Muscle of leg (tissue), 11 donors: Measurements from ENCODE around the gene HASPIN. TPM values are rescaled to one million over a fixed set of nuclear protein-coding genes. Genes with fewer than 3 reads are reported as not detected.

ENCODE experiments used
- DNase-seq: peaks from one replicate; pipeline ENCODE4 v3.0.0; 2013
- H3K27ac ChIP-seq: one replicate; pipeline ENCODE4 v1.5.1; 2013; ENCODE audit warnings: mild to moderate bottlenecking, low read length, control low read depth
- H3K27me3 ChIP-seq: one replicate; pipeline ENCODE4 v1.6.1; 2013; ENCODE audit warnings: low read length; ENCODE audit not compliant: control insufficient read depth, insufficient read depth
- H3K36me3 ChIP-seq: one replicate; pipeline ENCODE4 v1.6.1; 2013; ENCODE audit warnings: low read length; ENCODE audit not compliant: control insufficient read depth, insufficient read depth
- H3K4me1 ChIP-seq: one replicate; pipeline ENCODE4 v1.6.1; 2013; ENCODE audit warnings: low read length; ENCODE audit not compliant: control insufficient read depth, insufficient read depth
- H3K4me3 ChIP-seq: one replicate; pipeline ENCODE4 v1.5.1; 2013; ENCODE audit warnings: low read length, control low read depth
- H3K9me3 ChIP-seq: replicated peaks from 2 replicates; pipeline ENCODE4 v1.6.1; 2013; ENCODE audit warnings: low read depth, low read length; ENCODE audit not compliant: control insufficient read depth
- WGBS: methylation state at CpG from one replicate; pipeline ENCODE4 v1.1.5; 2013; ENCODE audit warnings: missing lambda C conversion rate; ENCODE audit not compliant: insufficient coverage; 5-methylcytosine and 5-hydroxymethylcytosine counted together
- polyA plus RNA-seq, 8 donors: library from polyadenylated mRNA; unstranded; fragments of 120-200 nt; gene quantifications; one replicate each; pipeline versions ENCODE4 v1.2.1 to v1.2.3, GENCODE V29; 2013; ENCODE audit warnings: inconsistent platforms in 1 of 8, low replicate concordance in 1 of 8; ENCODE audit not compliant: insufficient read length in 8 of 8, insufficient read depth in 1 of 8
- total RNA-seq: library from RNA; stranded (reverse); fragments of 120-200 nt; gene quantifications from one replicate; pipeline ENCODE4 v1.2.4, GENCODE V29; 2013

Gene HASPIN
- total and polyA plus RNA-seq, 9 donors, result 4.1 to 7.4 (median 5.3) TPM

DNA sequence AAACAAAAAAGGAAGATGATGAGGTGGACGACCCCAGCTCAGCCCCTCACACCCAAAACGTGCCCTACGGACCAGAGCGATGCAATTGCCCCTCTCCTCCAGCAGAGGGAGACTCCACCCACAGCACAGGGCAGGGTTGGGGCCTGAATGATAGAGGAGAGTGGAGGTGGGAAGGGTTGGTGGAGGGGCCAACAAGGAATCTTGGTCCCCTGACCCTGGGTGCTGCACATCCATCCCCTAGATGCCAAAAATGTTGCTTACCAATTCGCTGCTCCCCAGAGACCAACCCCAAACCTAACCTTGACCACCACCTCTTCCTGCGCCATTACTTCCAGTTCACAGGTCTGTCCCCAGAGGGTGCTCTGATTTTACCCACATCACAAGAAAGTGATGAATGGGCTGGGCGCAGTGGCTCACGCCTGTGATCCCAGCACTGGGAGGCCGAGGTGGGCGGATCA, 40.6 kb upstream of the HASPIN start:
- H3K4me3 ChIP-seq, result no peak overlapping the region
- H3K27me3 ChIP-seq, result peaks cover 12% of the 10 kb centered on the region
- peaks cover 8% of the 10 kb centered on the region for H3K4me1 ChIP-seq
- no peaks in the 10 kb centered on the region for H3K36me3 ChIP-seq
- WGBS, result 57% methylated on average over 6 of the region's 10 CpGs
- no peaks in the 10 kb centered on the region for H3K9me3 ChIP-seq
- DNase-seq, result no peak
- no peak overlapping the region for H3K27ac ChIP-seq

DNA sequence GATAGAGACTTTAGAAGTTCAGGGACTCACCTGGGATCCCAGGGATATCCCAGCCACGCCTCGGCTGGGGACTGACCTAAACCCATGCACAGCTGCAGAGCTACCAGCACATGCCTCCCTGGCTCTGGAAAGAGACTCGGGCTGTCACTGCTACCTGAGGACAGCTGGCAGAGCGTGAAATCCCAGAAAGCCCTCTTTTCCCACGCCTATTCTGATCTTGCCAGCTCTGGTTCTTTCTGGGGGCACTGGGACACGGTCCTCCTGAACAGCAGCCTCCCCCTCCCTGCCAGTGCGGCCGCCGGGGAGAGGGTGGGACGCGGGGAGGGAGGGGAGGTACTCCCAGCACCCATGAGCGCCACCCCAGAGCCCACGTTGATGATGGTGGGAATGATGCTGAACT, 38.5 kb upstream of the HASPIN start:
- peaks cover 12% of the 10 kb centered on the region for H3K27me3 ChIP-seq
- H3K27ac ChIP-seq, result no peak overlapping the region
- no peak for DNase-seq
- H3K4me3 ChIP-seq, result no peak overlapping the region
- no peaks in the 10 kb centered on the region for H3K9me3 ChIP-seq
- peaks cover 11% of the 10 kb centered on the region for H3K4me1 ChIP-seq
- WGBS, result 41% methylated on average over 4 of the region's 13 CpGs
- H3K36me3 ChIP-seq, result no peaks in the 10 kb centered on the region

DNA sequence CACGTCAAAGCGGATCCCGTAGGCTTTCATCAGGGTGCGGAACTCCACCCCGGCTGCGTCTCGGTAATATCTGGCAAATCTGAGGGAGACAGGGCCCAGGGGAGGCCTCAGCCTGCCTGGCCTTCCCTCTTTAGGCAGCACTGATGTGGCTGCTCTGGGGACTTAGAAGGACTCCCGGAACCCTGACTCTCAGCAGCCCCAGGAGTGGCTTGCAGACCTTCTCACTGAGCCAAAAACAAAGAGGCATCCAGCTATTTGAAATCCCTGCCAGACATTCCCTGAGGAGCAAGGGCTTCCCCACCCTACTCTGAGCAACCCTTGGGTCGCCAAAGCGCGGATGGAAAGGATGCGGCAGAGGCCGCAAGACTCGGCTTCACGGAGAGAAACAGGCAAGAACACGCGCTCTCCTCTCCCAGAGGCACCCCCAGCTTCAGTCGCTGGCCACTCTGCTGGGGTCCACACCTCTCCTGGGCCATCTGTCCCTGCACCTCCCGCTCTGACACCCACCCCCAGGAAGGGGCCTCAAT, 35.6 kb upstream of the HASPIN start:
- Histone ChIP-seq H3K4me1 (peaks cover 15% of the 10 kb centered on the region), H3K36me3 (no peaks in the 10 kb centered on the region), H3K9me3 (no peaks in the 10 kb centered on the region), H3K4me3 (no peak overlapping the region), H3K27me3 (peaks cover 18% of the 10 kb centered on the region), H3K27ac (no peak overlapping the region)
- no peak for DNase-seq
- 20% methylated on average over 14 of the region's 19 CpGs for WGBS

DNA sequence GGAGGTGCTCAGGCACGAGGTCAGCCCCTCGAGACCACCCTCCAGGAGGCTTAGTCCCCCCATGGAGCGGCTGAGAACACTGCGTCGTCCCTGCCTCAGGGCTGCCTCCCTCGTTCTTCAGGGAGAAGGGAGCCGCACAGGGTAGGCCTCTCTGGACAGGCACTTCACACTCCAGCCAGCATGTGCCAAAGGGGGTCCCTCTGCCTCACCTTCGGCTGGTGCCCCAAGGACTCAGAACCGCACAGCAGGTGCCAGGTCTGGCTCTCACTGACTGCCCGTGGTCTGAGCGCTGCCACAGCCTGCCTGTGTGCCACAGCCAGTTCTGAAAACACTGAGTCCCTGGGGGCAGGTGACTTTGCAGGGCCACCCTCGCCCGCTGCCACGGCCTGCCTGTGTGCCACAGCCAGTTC, 34.8 kb upstream of the HASPIN start:
- H3K27me3 ChIP-seq, result peaks cover 22% of the 10 kb centered on the region
- 44% methylated on average over 9 of the region's 14 CpGs for WGBS
- DNase-seq, result no peak
- no peaks in the 10 kb centered on the region for H3K36me3 ChIP-seq
- H3K4me3 ChIP-seq, result no peak overlapping the region
- H3K9me3 ChIP-seq, result no peaks in the 10 kb centered on the region
- peaks cover 18% of the 10 kb centered on the region for H3K4me1 ChIP-seq
- H3K27ac ChIP-seq, result no peak overlapping the region

GRCh38 chr17:3689262-3690093, 34.2 kb upstream of the HASPIN start:
- WGBS, result 88% methylated on average over 34 of the region's 44 CpGs
- H3K4me1 ChIP-seq, result peaks cover 23% of the 10 kb centered on the region
- H3K27me3 ChIP-seq, result peaks cover 22% of the 10 kb centered on the region
- DNase-seq, result no peak
- H3K36me3 ChIP-seq, result no peaks in the 10 kb centered on the region
- no peaks in the 10 kb centered on the region for H3K9me3 ChIP-seq
- no peak overlapping the region for H3K4me3 ChIP-seq
- no peak overlapping the region for H3K27ac ChIP-seq

DNA sequence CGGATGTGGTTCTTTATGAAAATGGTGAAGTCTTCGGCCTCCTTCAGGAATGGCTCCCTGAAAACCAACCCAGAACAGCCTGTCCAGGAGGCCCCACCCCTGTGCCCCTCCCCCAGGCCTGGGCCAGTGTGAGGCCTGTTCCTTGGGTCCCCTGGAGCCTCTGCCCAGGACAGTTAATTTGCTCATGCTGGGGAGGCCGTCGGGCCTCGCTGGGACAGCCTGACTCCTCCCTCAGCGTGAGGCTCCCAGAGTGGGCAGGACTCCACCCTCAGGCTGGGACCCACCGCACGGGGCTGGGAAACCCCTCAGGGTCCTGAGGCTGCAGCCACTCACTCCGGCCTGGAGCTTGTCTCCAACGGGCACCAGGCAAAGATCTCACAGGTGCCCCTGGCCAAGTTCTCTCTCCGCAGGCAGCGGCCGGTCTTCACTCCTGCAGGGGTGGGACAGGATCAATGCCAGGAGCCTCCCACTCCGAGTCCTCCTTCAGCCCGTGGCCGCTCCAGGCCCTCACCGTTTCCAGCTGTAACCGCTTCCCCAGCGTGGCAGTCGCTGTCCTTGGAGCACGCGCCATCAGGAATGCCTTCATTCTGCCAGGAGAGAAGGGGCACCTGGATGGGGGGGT, 33.5 kb upstream of the HASPIN start:
- no peaks in the 10 kb centered on the region for H3K9me3 ChIP-seq
- DNase-seq, result no peak
- WGBS, result 24% methylated on average over 12 of the region's 22 CpGs
- no peaks in the 10 kb centered on the region for H3K36me3 ChIP-seq
- no peak overlapping the region for H3K4me3 ChIP-seq
- H3K27ac ChIP-seq, result no peak overlapping the region
- peaks cover 27% of the 10 kb centered on the region for H3K4me1 ChIP-seq
- peaks cover 26% of the 10 kb centered on the region for H3K27me3 ChIP-seq

DNA sequence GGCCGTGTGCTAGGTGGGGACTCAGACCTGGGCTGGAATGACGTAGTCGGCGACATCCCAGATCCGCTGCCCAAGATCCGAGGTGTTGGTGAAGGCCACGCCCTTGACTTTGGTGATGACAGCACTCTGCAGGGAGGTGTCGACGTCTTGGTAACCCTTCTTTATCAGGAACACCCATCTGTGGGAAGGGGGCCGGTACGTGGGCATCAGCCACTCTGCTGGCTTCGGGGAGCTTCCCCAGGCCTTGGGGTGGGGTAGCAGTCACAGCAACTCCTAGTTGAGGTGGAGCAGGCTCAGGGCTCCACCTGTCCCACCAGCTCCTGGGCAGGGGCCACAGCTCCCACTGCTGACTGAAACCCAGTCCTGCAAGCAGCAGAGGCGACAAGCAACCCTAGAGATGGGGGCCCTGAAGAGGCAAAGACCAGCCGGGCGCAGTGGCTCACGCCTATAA, 32.1 kb upstream of the HASPIN start:
- peaks cover 39% of the 10 kb centered on the region for H3K27me3 ChIP-seq

GRCh38 chr17:3692346-3692745, 31.4 kb upstream of the HASPIN start:
- Histone ChIP-seq H3K27me3 (peaks cover 46% of the 10 kb centered on the region), H3K9me3 (no peaks in the 10 kb centered on the region), H3K27ac (no peak overlapping the region), H3K4me3 (no peak overlapping the region), H3K4me1 (peaks cover 31% of the 10 kb centered on the region), H3K36me3 (no peaks in the 10 kb centered on the region)
- WGBS, result 83% methylated on average over 8 of the region's 9 CpGs
- DNase-seq, result no peak

More for the DNA sequence above, 32.1 kb upstream of the HASPIN start:
- H3K27ac ChIP-seq, result no peak overlapping the region
- H3K9me3 ChIP-seq, result no peaks in the 10 kb centered on the region
- H3K4me1 ChIP-seq, result peaks cover 31% of the 10 kb centered on the region
- DNase-seq, result no peak
- 82% methylated on average over 13 of the region's 16 CpGs for WGBS
- no peak overlapping the region for H3K4me3 ChIP-seq
- H3K36me3 ChIP-seq, result no peaks in the 10 kb centered on the region

DNA sequence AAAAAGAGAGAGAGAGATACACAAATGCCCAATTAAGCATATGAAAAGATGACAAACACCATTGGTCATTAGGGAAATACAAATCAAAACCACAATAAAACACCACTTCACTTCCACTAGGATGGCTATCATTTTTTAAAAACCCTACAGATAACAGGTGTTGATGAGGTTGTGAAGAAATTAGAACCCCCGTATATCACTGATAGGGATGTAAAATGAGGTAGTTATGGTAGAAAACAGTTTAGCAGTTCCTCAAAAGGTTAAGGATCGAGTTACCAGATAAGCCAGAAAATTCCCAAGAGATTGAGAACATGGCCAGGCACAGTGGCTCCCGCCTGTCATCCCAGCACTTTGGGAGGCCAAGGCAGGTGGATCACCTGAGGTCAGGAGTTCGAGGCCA, 30.6 kb upstream of the HASPIN start:
- peaks cover 29% of the 10 kb centered on the region for H3K4me1 ChIP-seq
- WGBS, result 69% methylated on average over 2 of the region's 4 CpGs
- H3K27ac ChIP-seq, result no peak overlapping the region
- peaks cover 3% of the 10 kb centered on the region for H3K36me3 ChIP-seq
- no peak overlapping the region for H3K4me3 ChIP-seq
- peaks cover 52% of the 10 kb centered on the region for H3K27me3 ChIP-seq
- peaks cover 3% of the 10 kb centered on the region for H3K9me3 ChIP-seq
- DNase-seq, result no peak

DNA sequence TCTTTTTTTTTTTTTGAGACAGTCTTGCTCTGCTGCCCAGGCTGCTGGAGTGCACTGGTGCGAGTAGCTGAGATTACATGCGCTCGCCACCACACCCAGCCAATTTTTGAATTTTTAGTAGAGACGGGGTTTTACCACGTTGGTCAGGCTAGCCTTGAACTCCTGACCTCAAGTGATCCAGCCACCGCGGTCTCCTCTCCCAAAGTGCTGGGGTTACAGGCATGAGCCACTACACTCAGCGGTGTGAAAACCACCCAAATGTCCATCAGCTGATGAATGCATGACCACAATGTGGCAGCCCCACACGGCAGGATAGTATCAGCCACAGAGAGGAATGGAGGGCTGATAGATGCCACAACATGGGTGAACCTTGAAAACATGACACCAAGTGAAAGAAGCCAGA, 29.9 kb upstream of the HASPIN start:
- 79% methylated on average over 7 of the region's 9 CpGs for WGBS
- no peak overlapping the region for H3K4me3 ChIP-seq
- H3K36me3 ChIP-seq, result peaks cover 10% of the 10 kb centered on the region
- DNase-seq, result no peak
- peaks cover 56% of the 10 kb centered on the region for H3K27me3 ChIP-seq
- H3K27ac ChIP-seq, result peak overlapping the region; percentile 91
- H3K9me3 ChIP-seq, result peaks cover 6% of the 10 kb centered on the region
- H3K4me1 ChIP-seq, result peaks cover 28% of the 10 kb centered on the region
